K562 (cell line): ENCODE measurements around the gene IRF5. TPM values are rescaled to one million over a fixed set of nuclear protein-coding genes. Genes with fewer than 3 reads are reported as not detected.

Experiments
- ASH1L ChIP-seq: fragments of 450-650 bp; IDR thresholded peaks from 2 replicates; pipeline ENCODE4 v1.6.1; 2018; ENCODE audit warnings: borderline replicate concordance, mild to moderate bottlenecking, low read depth; ENCODE audit not compliant: partially characterized antibody
- ATF2 ChIP-seq: sonication (generic); formaldehyde crosslinking; IDR thresholded peaks from 2 replicates; pipeline ENCODE4 v1.8.1; 2022; ENCODE audit warnings: missing genetic modification reagents
- ETS1 ChIP-seq: conservative IDR thresholded peaks from 2 replicates; pipeline ENCODE4 v1.6.1; 2011; ENCODE audit warnings: low read depth, mild to moderate bottlenecking, low read length; ENCODE audit not compliant: control insufficient read depth
- HES1 ChIP-seq: fragments of 450-650 bp; IDR thresholded peaks from 2 replicates; pipeline ENCODE4 v1.6.1; 2016; ENCODE audit warnings: low read depth, mild to moderate bottlenecking, moderate library complexity
- HLTF ChIP-seq: fragments of 450-650 bp; IDR thresholded peaks from 2 replicates; pipeline ENCODE4 v1.6.1; 2016
- JUN ChIP-seq, 2 experiments: sonication (generic) in 1 of 2; formaldehyde crosslinking in 1 of 2; IDR thresholded peaks; 2 replicates each; pipeline versions ENCODE4 v1.6.1 to v1.8.0; 2012 to 2022; ENCODE audit warnings: borderline replicate concordance in 2 of 2, mild to moderate bottlenecking in 2 of 2, improper control_type of control experiment in 1 of 2, low read depth in 1 of 2, low read length in 1 of 2, missing genetic modification reagents in 1 of 2
- MCM3 ChIP-seq: fragments of 450-650 bp; IDR thresholded peaks from 2 replicates; pipeline ENCODE4 v1.6.1; 2016
- MIER1 ChIP-seq: fragments of 450-650 bp; IDR thresholded peaks from 2 replicates; pipeline ENCODE4 v1.6.1; 2016; ENCODE audit warnings: antibody characterized with exemption, mild to moderate bottlenecking, low read depth
- MLX ChIP-seq, 2 experiments: fragments of 450-650 bp in 1 of 2; sonication (generic) in 1 of 2; formaldehyde crosslinking; conservative IDR thresholded peaks; 2 replicates each; pipeline versions ENCODE4 v1.4.0 to v1.8.1; 2020 to 2022; ENCODE audit warnings: mild to moderate bottlenecking in 1 of 2, missing genetic modification reagents in 1 of 2
- RBM34 ChIP-seq: fragments of 200-400 bp; formaldehyde crosslinking; IDR thresholded peaks from 2 replicates; pipeline ENCODE4 v1.6.1; 2018; ENCODE audit warnings: low read length, borderline replicate concordance; ENCODE audit not compliant: insufficient read depth
- SMARCA4 ChIP-seq: fragments of 450-650 bp; IDR thresholded peaks from 2 replicates; pipeline ENCODE4 v1.6.1; 2016
- TSC22D4 ChIP-seq: fragments of 450-650 bp; IDR thresholded peaks from 2 replicates; pipeline ENCODE4 v1.6.1; 2016; ENCODE audit warnings: missing genetic modification characterization, missing biosample characterization, control low read depth
- ZBTB9 ChIP-seq: fragments of 450-650 bp; formaldehyde crosslinking; IDR thresholded peaks from 2 replicates; pipeline ENCODE4 v1.4.0; 2020; ENCODE audit warnings: mild to moderate bottlenecking, moderate library complexity
- ZNF311 ChIP-seq: fragments of 250-450 bp; sonication (Bioruptor Pico); IDR thresholded peaks from 2 replicates; pipeline ENCODE4 v1.4.0; 2020; ENCODE audit warnings: mild to moderate bottlenecking, moderate library complexity
- ZNF512 ChIP-seq: IDR thresholded peaks from 2 replicates; pipeline ENCODE4 v1.6.1; 2016; ENCODE audit warnings: missing genetic modification characterization, missing compliant biosample characterization
- ZNF57 ChIP-seq: fragments of 450-650 bp; formaldehyde crosslinking; IDR thresholded peaks from 2 replicates; pipeline ENCODE4 v1.4.0; 2020; ENCODE audit warnings: mild to moderate bottlenecking, moderate library complexity
- polyA plus RNA-seq, 8 experiments: library from polyadenylated mRNA; depleted of rRNA in 4 of 8; stranded (reverse) in 5 of 8; unstranded in 3 of 8; fragments of >200 nt; fragmentation: Nextera tagmentation in 2 of 8; fragmentation: Illumina TruSeq in 1 of 8; extraction: Ambion mirVana in 2 of 8; extraction: Trizol in 1 of 8; gene quantifications; 2 replicates each; pipeline versions ENCODE4 v1.2.1 to v1.2.3, GENCODE V29; 2011 to 2014; ENCODE audit warnings: inconsistent platforms in 1 of 8, missing spikeins in 1 of 8
- total RNA-seq, 7 experiments: library from RNA; depleted of rRNA in 6 of 7; stranded (reverse); fragments of >200 nt in 6 of 7; fragmentation: Illumina TruSeq in 2 of 7; extraction: Trizol in 2 of 7; gene quantifications; 2 replicates each; pipeline versions ENCODE4 v1.2.1 to v1.2.3, GENCODE V29; 2011 to 2021; ENCODE audit warnings: low replicate concordance in 1 of 7
- TF ChIP-seq, protein P1 (sequence below): fragments of 450-650 bp; conservative IDR thresholded peaks from 2 replicates; pipeline ENCODE4 v1.6.1; 2016; ENCODE audit warnings: missing genetic modification characterization, low read depth, mild to moderate bottlenecking, control low read depth, missing compliant biosample characterization

Gene IRF5
- total and polyA plus RNA-seq, 9 of the 15 experiments (the other 6 are each of a cell fraction or from before 2014, with no cell fraction given) = 0.04 TPM; not detected in 8

DNA sequence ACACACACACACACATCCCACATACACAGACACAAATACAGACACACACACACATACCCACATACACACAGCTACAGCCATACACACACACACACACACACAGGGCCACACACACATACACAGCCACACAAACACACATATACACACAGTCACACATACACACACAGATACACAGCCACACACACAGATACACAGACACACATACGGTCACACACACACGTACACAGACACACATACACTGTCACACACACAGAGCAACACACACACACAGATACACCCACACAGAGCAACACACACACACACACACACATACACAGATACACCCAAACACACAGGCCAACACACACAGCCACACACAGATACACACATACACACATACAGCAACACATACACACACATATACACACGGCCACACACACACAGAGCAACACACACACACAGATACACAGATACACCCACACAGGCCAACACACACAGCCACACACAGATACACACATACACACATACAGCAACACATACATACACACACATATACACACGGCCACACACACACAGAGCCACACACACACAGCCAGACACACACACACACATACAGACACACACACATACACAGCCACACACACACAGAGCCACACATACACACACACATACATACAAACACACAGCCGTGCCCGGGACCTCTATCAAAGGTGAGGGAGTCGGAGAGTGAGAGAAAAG lies 49.5 kb upstream of the IRF5 start (continued):
- TF ChIP-seq ETS1 (no peak), MCM3 (peak; percentile 89), SMARCA4 (peak; percentile 12; the same call in 1 of the 2 replicates), RBM34 (no peak), MIER1 (peak; percentile 10; the same call in 1 of the 2 replicates), ASH1L (peak; percentile 9), JUN (IDR thresholded peaks at IDR 0.05; ENCODE audit: borderline replicate concordance, low read depth, low read length) (no peak), JUN (CRISPR knock-in tag; IDR thresholded peaks at IDR 0.05; ENCODE audit: borderline replicate concordance) (no peak), ATF2 (0 out of 2 replicates have a peak, but pooled peaks have one; percentile 19), ZNF57 (CRISPR knock-in tag) (no peak), MLX (CRISPR knock-in tag; conservative IDR thresholded peaks at IDR 0.05) (0 out of 4 replicates have a peak, but pooled peaks of 1 of the 2 experiments have one; percentile 56), TSC22D4 (tag) (peak; percentile 80; the same call in 1 of the 2 replicates), HES1 (no peak), ZBTB9 (CRISPR knock-in tag) (no peak), HLTF (0 out of 2 replicates have a peak, but pooled peaks have one; percentile 11), ZNF311 (CRISPR knock-in tag) (no peak), ZNF512 (tag) (no peak)
- TF ChIP-seq, protein P1, sequence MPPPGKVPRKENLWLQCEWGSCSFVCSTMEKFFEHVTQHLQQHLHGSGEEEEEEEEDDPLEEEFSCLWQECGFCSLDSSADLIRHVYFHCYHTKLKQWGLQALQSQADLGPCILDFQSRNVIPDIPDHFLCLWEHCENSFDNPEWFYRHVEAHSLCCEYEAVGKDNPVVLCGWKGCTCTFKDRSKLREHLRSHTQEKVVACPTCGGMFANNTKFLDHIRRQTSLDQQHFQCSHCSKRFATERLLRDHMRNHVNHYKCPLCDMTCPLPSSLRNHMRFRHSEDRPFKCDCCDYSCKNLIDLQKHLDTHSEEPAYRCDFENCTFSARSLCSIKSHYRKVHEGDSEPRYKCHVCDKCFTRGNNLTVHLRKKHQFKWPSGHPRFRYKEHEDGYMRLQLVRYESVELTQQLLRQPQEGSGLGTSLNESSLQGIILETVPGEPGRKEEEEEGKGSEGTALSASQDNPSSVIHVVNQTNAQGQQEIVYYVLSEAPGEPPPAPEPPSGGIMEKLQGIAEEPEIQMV (tag) = no peak
